Measurements from ENCODE around the gene FBXO47.

- no peak for TF ChIP-seq EZH2 (IDR thresholded peaks at IDR 0.05; ENCODE audit: borderline replicate concordance, insufficient read depth, low read depth, low read length, poor library complexity, severe bottlenecking)
- no peak for TF ChIP-seq CTCF (IDR thresholded peaks at IDR 0.05)
Measured at GRCh38 chr17:38970128-38970527, 2.9 kb upstream of the FBXO47 start.
